Karpas-422 (cell line): ENCODE data around the gene RGS6. TPM values are rescaled to one million over a fixed set of nuclear protein-coding genes. Genes with fewer than 3 reads are reported as not detected.

Experiments used
- DNase-seq: peaks from one replicate; pipeline ENCODE4 v3.0.0-alpha.2; 2015
- H2AFZ ChIP-seq: fragments of 200-600 bp; sonication (generic); 2 replicates; pipeline ENCODE4 v1.6.1; 2014; ENCODE audit warnings: antibody characterized with exemption, low read length, mixed read lengths
- H3K27ac ChIP-seq: fragments of 200-600 bp; sonication (generic); 2 replicates; pipeline ENCODE4 v1.5.1; 2014; ENCODE audit warnings: mild to moderate bottlenecking, low read length, moderate library complexity
- H3K27me3 ChIP-seq: fragments of 200-600 bp; sonication (generic); 2 replicates; pipeline ENCODE4 v1.6.1; 2014; ENCODE audit warnings: low read length, mixed read lengths
- H3K36me3 ChIP-seq: fragments of 200-600 bp; sonication (generic); 2 replicates; pipeline ENCODE4 v1.6.1; 2014; ENCODE audit warnings: low read length, mixed read lengths; ENCODE audit not compliant: insufficient read depth
- H3K4me1 ChIP-seq: fragments of 200-600 bp; sonication (generic); 2 replicates; pipeline ENCODE4 v1.6.1; 2014; ENCODE audit warnings: mild to moderate bottlenecking, low read length, mixed read lengths
- H3K4me2 ChIP-seq: fragments of 200-600 bp; sonication (generic); 2 replicates; pipeline ENCODE4 v1.6.1; 2014; ENCODE audit warnings: low read length, low read depth, mild to moderate bottlenecking; ENCODE audit not compliant: poor library complexity, severe bottlenecking
- H3K4me3 ChIP-seq: fragments of 200-600 bp; sonication (generic); 2 replicates; pipeline ENCODE4 v1.5.1; 2014; ENCODE audit warnings: mild to moderate bottlenecking, antibody characterized with exemption, low read length, mixed read lengths
- H3K79me2 ChIP-seq: fragments of 200-600 bp; sonication (generic); 2 replicates; pipeline ENCODE4 v1.6.1; 2014; ENCODE audit warnings: mild to moderate bottlenecking, low read length, mixed read lengths
- H3K9ac ChIP-seq: fragments of 200-600 bp; sonication (generic); 2 replicates; pipeline ENCODE4 v1.6.0; 2014; ENCODE audit warnings: low read length
- H3K9me2 ChIP-seq: fragments of 200-600 bp; sonication (generic), shearing (Covaris generic); replicated peaks from 2 replicates; pipeline ENCODE4 v1.6.0; 2014; ENCODE audit warnings: mild to moderate bottlenecking, low read length, moderate library complexity; ENCODE audit not compliant: insufficient read depth
- H3K9me3 ChIP-seq: fragments of 300-700, 200-600 bp; sonication (generic); 2 replicates; pipeline ENCODE4 v1.6.1; 2014; ENCODE audit warnings: low read length, mixed read lengths
- H4K20me1 ChIP-seq: fragments of 200-600 bp; sonication (generic); 2 replicates; pipeline ENCODE4 v1.6.1; 2014; ENCODE audit warnings: mild to moderate bottlenecking, antibody characterized with exemption, low read length, low read depth; ENCODE audit not compliant: insufficient read depth
- total RNA-seq: library from RNA; depleted of rRNA; stranded (reverse); fragments of >200 nt; shearing (Covaris generic); gene quantifications from 2 replicates; pipeline ENCODE4 v1.2.3, GENCODE V29; 2014; ENCODE audit warnings: low replicate concordance

Gene RGS6
- total RNA-seq, 1 experiment from 2014 or later, result 0.07 TPM

- DNase-seq, result no peak
- Histone ChIP-seq H3K9ac (no peak overlapping the region), H3K4me1 (no peaks in the 10 kb centered on the region), H3K4me2 (no peak overlapping the region), H3K27ac (no peak overlapping the region), H2AFZ (no peak overlapping the region), H3K36me3 (no peaks in the 10 kb centered on the region), H3K27me3 (no peaks in the 10 kb centered on the region), H3K9me3 (no peaks in the 10 kb centered on the region), H3K9me2 (no peaks in the 10 kb centered on the region), H3K4me3 (no peak overlapping the region), H3K79me2 (no peaks in the 10 kb centered on the region), H4K20me1 (no peaks in the 10 kb centered on the region)
Measured at GRCh38 chr14:72196237-72197015, 264.2 kb downstream of the RGS6 start.

GRCh38 chr14:72201645-72202044 lies 269.4 kb downstream of the RGS6 start:
- no peak overlapping the region for H3K9ac ChIP-seq
- no peaks in the 10 kb centered on the region for H3K36me3 ChIP-seq
- no peaks in the 10 kb centered on the region for H4K20me1 ChIP-seq
- no peaks in the 10 kb centered on the region for H3K27me3 ChIP-seq
- no peak for DNase-seq
- no peak overlapping the region for H3K4me2 ChIP-seq
- no peaks in the 10 kb centered on the region for H3K79me2 ChIP-seq
- no peaks in the 10 kb centered on the region for H3K4me1 ChIP-seq
- no peak overlapping the region for H3K27ac ChIP-seq
- no peak overlapping the region for H2AFZ ChIP-seq
- no peaks in the 10 kb centered on the region for H3K9me3 ChIP-seq
- no peaks in the 10 kb centered on the region for H3K9me2 ChIP-seq
- H3K4me3 ChIP-seq, result no peak overlapping the region

GRCh38 chr14:72213424-72213823 lies 281.2 kb downstream of the RGS6 start:
- H3K36me3 ChIP-seq, result no peaks in the 10 kb centered on the region

GRCh38 chr14:72215080-72215479 lies 282.9 kb downstream of the RGS6 start:
- DNase-seq, result no peak
- Histone ChIP-seq H3K4me3 (no peak overlapping the region), H2AFZ (no peak overlapping the region), H4K20me1 (no peaks in the 10 kb centered on the region), H3K9ac (no peak overlapping the region), H3K27ac (no peak overlapping the region), H3K27me3 (no peaks in the 10 kb centered on the region), H3K4me2 (no peak overlapping the region), H3K9me3 (peaks cover 2% of the 10 kb centered on the region; the same call in 1 of the 2 replicates), H3K4me1 (no peaks in the 10 kb centered on the region), H3K9me2 (no peaks in the 10 kb centered on the region), H3K79me2 (no peaks in the 10 kb centered on the region), H3K36me3 (no peaks in the 10 kb centered on the region)

More at GRCh38 chr14:72213424-72213823, 281.2 kb downstream of the RGS6 start:
- Histone ChIP-seq H3K79me2 (no peaks in the 10 kb centered on the region), H3K9me2 (no peaks in the 10 kb centered on the region), H3K4me1 (no peaks in the 10 kb centered on the region), H3K4me2 (no peak overlapping the region), H3K27ac (no peak overlapping the region), H2AFZ (no peak overlapping the region; the same call in 1 of the 2 replicates), H3K4me3 (no peak overlapping the region), H4K20me1 (no peaks in the 10 kb centered on the region), H3K9ac (no peak overlapping the region), H3K27me3 (no peaks in the 10 kb centered on the region), H3K9me3 (no peaks in the 10 kb centered on the region)
- DNase-seq, result no peak

- Histone ChIP-seq H3K27me3 (no peaks in the 10 kb centered on the region), H3K4me3 (no peak overlapping the region), H4K20me1 (no peaks in the 10 kb centered on the region), H3K27ac (no peak overlapping the region), H3K9me3 (peaks cover 15% of the 10 kb centered on the region), H3K4me1 (no peaks in the 10 kb centered on the region), H3K9ac (no peak overlapping the region), H2AFZ (no peak overlapping the region), H3K9me2 (no peaks in the 10 kb centered on the region), H3K4me2 (no peak overlapping the region), H3K36me3 (no peaks in the 10 kb centered on the region), H3K79me2 (no peaks in the 10 kb centered on the region)
- DNase-seq, result no peak
Measured at GRCh38 chr14:72217135-72217534, 284.9 kb downstream of the RGS6 start.

- Histone ChIP-seq H2AFZ (no peak overlapping the region), H3K9me2 (no peaks in the 10 kb centered on the region), H3K9me3 (peaks cover 15% of the 10 kb centered on the region), H4K20me1 (no peaks in the 10 kb centered on the region), H3K9ac (no peak overlapping the region), H3K4me1 (no peaks in the 10 kb centered on the region), H3K27me3 (no peaks in the 10 kb centered on the region), H3K4me2 (no peak overlapping the region), H3K27ac (no peak overlapping the region), H3K79me2 (no peaks in the 10 kb centered on the region), H3K4me3 (no peak overlapping the region), H3K36me3 (no peaks in the 10 kb centered on the region)
- DNase-seq, result no peak
Measured at GRCh38 chr14:72222046-72222445, 289.8 kb downstream of the RGS6 start.

DNA sequence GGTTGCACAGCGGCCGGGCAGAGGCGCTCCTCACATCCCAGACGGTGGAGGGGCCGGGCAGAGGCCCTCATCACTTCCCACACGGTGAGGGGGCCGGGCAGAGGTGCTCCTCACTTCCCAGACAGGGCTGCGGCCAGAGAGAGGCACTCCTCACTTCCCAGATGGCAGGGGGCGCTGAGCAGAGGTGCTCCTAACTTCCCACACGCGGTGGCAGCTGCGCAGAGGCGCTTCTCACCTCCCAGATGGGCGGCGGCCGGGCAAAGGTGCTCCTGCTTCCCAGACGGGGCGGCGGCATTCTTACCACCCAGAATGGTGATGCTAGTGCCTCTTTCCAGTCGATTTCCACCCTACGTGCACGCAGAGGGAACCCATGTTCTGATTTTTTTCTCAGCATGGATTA lies 304.4 kb downstream of the RGS6 start:
- Histone ChIP-seq H3K4me3 (no peak overlapping the region), H3K27me3 (no peaks in the 10 kb centered on the region), H3K36me3 (no peaks in the 10 kb centered on the region), H3K79me2 (no peaks in the 10 kb centered on the region), H3K9ac (no peak overlapping the region), H2AFZ (no peak overlapping the region), H3K27ac (no peak overlapping the region), H3K9me2 (no peaks in the 10 kb centered on the region), H3K9me3 (no peaks in the 10 kb centered on the region), H3K4me1 (no peaks in the 10 kb centered on the region), H3K4me2 (no peak overlapping the region), H4K20me1 (no peaks in the 10 kb centered on the region)
- no peak for DNase-seq

- DNase-seq, result no peak
- Histone ChIP-seq H2AFZ (no peak overlapping the region), H3K4me3 (no peak overlapping the region), H3K27ac (no peak overlapping the region), H3K9me2 (no peaks in the 10 kb centered on the region), H3K36me3 (no peaks in the 10 kb centered on the region), H4K20me1 (no peaks in the 10 kb centered on the region), H3K4me1 (no peaks in the 10 kb centered on the region), H3K79me2 (no peaks in the 10 kb centered on the region), H3K9me3 (no peaks in the 10 kb centered on the region), H3K4me2 (no peak overlapping the region), H3K9ac (no peak overlapping the region), H3K27me3 (no peaks in the 10 kb centered on the region)
Measured at GRCh38 chr14:72237722-72238666, 305.8 kb downstream of the RGS6 start.
